Measurements from ENCODE around the gene RNU5D-1.
A peak's percentile ranks its signal among the peaks of the same experiment; 100 is the strongest.
"Not testable (repeated sequence)": the region's sequence is repeated elsewhere in the genome, so short reads cannot be mapped to it uniquely, and the experiment has no call there.

Gene RNU5D-1

DNA sequence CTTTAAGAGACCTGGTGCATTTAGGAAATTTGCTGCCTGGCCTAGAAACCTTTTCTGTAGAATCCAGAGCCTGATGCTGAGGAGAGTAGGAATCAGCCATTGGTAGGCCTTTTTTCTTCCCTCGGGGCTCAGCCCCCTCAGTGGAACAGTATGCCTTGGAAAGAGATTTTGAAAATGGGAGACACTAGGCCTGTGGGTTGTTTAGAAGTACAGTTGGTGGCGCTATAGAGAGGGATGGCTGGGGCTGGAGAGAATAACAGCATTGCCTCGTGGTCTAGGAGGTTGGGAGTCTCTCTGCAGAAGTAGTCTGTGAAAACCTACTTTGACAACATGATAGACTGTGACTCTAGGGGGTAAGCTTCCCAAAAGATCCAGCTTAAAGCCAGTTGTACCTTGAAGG is 16.9 kb upstream of the RNU5D-1 start:
- 87% methylated on average over 2 of the region's 3 CpGs for WGBS (ENCODE audit: insufficient coverage)
- ChIA-PET POLR2A (interaction anchor here (0.5 to 1.0 kb wide), 2 partner anchors 27 to 52 kb away, joined by 4 read pairs; partner anchors contain the start of gene PLK3), CTCF (interaction anchor here (0.8 to 1.8 kb wide), 7 partner anchors 11 to 558 kb away, joined by 3 to 6 read pairs (median 4); partner anchors contain the start of gene RNU5D-1)
- H3K27me3 ChIP-seq (replicated peaks in 2 of 5; ENCODE audit: control insufficient read depth in 4 of 5, insufficient read depth in 5 of 5, low read length in 4 of 5) = no peaks in the 10 kb centered on the region
- no peaks in the 10 kb centered on the region for H3K4me1 ChIP-seq (ENCODE audit: control extremely low read depth in 1 of 4, control insufficient read depth in 4 of 4, insufficient read depth in 4 of 4, low read length in 3 of 4)
- no peaks in the 10 kb centered on the region for H3K9me3 ChIP-seq (ENCODE audit: control extremely low read depth in 1 of 5, control insufficient read depth in 4 of 5, insufficient read depth in 2 of 5, low read depth in 1 of 5, low read length in 4 of 5)
- peaks cover 5 to 56% (median 14%) of the 10 kb centered on the region in 4 experiments for H3K36me3 ChIP-seq (ENCODE audit: control insufficient read depth in 4 of 4, insufficient read depth in 4 of 4, low read length in 3 of 4)
- no peak overlapping the region for H3K4me3 ChIP-seq (ENCODE audit: control insufficient read depth in 1 of 7, extremely low read depth in 1 of 7, insufficient read depth in 4 of 7, low read depth in 2 of 7, low read length in 6 of 7)
- no peak overlapping the region for H3K27ac ChIP-seq (ENCODE audit: insufficient read depth in 1 of 2, low read depth in 1 of 2, low read length in 2 of 2, poor library complexity in 1 of 2, severe bottlenecking in 2 of 2)
- no peak for DNase-seq

DNA sequence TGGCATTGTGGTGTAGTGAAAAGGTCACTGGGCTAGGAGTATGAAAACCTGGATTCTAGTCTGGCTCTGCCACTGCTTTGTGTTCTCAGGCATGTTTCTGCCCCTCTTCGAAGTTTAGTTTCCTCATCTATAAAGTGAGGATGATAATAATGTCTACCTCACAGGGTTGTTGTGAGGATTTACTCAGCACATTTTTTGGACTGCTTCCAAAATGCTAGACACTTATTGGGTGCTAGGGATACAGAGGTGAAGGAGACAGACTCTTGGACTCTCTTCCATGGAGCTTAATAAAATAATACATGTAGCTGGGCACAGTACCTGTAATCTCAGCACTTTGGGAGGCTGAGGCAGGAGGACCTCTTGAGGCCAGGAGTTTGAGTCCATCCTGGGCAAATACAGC is 12.2 kb upstream of the RNU5D-1 start:
- ChIA-PET CTCF (interaction anchor here (0.9 to 2.3 kb wide), 3 partner anchors 12 to 42 kb away, joined by 3 to 7 read pairs (median 4); partner anchors contain the start of gene RNU5D-1), POLR2A (interaction anchor here (1.3 to 2.2 kb wide), 2 partner anchors 12 to 21 kb away, joined by 8 read pairs; partner anchors contain the start of gene RNU5D-1)
- peaks cover 0 to 38% (median 5%) of the 10 kb centered on the region in 4 experiments for H3K36me3 ChIP-seq (ENCODE audit: control insufficient read depth in 4 of 4, insufficient read depth in 4 of 4, low read length in 3 of 4)
- DNase-seq = no peak
- H3K27ac ChIP-seq (ENCODE audit: insufficient read depth in 1 of 2, low read depth in 1 of 2, low read length in 2 of 2, poor library complexity in 1 of 2, severe bottlenecking in 2 of 2) = peak overlapping the region in 1 of 2 experiments; percentile 32
- H3K4me3 ChIP-seq (ENCODE audit: control insufficient read depth in 1 of 7, extremely low read depth in 1 of 7, insufficient read depth in 4 of 7, low read depth in 2 of 7, low read length in 6 of 7) = no peak overlapping the region
- H3K9me3 ChIP-seq (ENCODE audit: control extremely low read depth in 1 of 5, control insufficient read depth in 4 of 5, insufficient read depth in 2 of 5, low read depth in 1 of 5, low read length in 4 of 5) = no peaks in the 10 kb centered on the region
- H3K4me1 ChIP-seq (ENCODE audit: control extremely low read depth in 1 of 4, control insufficient read depth in 4 of 4, insufficient read depth in 4 of 4, low read length in 3 of 4) = peaks cover 9 to 17% (median 13%) of the 10 kb centered on the region in 4 experiments
- no CpG with 5 or more reads among the region's 1 CpG for WGBS (ENCODE audit: insufficient coverage)
- no peaks in the 10 kb centered on the region for H3K27me3 ChIP-seq (replicated peaks in 2 of 5; ENCODE audit: control insufficient read depth in 4 of 5, insufficient read depth in 5 of 5, low read length in 4 of 5)

DNA sequence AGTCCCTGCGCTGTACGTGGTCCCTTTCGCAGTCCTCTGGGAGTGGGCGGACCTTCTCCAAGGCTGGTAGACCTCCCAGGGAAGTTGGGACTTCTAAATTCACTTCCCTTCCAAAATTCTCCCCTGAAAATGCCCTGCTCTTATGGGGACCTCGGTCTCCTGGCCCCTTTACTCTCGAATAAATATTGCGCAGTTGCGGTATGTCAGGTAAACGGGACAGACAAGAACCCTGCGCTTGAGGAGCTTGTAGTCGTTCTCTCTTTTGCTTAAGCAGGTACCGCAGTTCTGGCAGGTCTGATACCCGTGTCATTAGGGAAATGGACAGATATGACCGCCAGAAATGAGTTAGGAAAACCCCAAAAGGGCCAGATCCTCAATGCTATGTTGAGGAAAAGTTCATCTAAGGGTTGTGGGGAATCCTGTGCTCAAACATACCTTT is 9.2 kb upstream of the RNU5D-1 start:
- POLR2A ChIA-PET = interaction anchor here (1.0 to 1.9 kb wide), 2 partner anchors 9 to 19 kb away, joined by 4 to 12 read pairs; partner anchors contain the start of gene RNU5D-1
- Histone ChIP-seq H3K4me3 (ENCODE audit: control insufficient read depth in 1 of 7, extremely low read depth in 1 of 7, insufficient read depth in 4 of 7, low read depth in 2 of 7, low read length in 6 of 7) (peak overlapping the region; percentile 68 to 95 (median 88)), H3K27me3 (replicated peaks in 2 of 5; ENCODE audit: control insufficient read depth in 4 of 5, insufficient read depth in 5 of 5, low read length in 4 of 5) (no peaks in the 10 kb centered on the region), H3K4me1 (ENCODE audit: control extremely low read depth in 1 of 4, control insufficient read depth in 4 of 4, insufficient read depth in 4 of 4, low read length in 3 of 4) (peaks cover 9 to 17% (median 13%) of the 10 kb centered on the region in 4 experiments), H3K27ac (ENCODE audit: insufficient read depth in 1 of 2, low read depth in 1 of 2, low read length in 2 of 2, poor library complexity in 1 of 2, severe bottlenecking in 2 of 2) (peak overlapping the region in 1 of 2 experiments; percentile 91), H3K36me3 (ENCODE audit: control insufficient read depth in 4 of 4, insufficient read depth in 4 of 4, low read length in 3 of 4) (peaks cover 0 to 16% (median 2%) of the 10 kb centered on the region in 4 experiments), H3K9me3 (ENCODE audit: control extremely low read depth in 1 of 5, control insufficient read depth in 4 of 5, insufficient read depth in 2 of 5, low read depth in 1 of 5, low read length in 4 of 5) (no peaks in the 10 kb centered on the region)
- CTCF ChIA-PET = interaction anchor here (1.0 kb wide), 1 partner anchor 12 kb away, joined by 3 read pairs; no protein-coding TSS in a partner anchor
- 6% methylated on average over 12 of the region's 14 CpGs for WGBS (ENCODE audit: insufficient coverage)
- no peak for DNase-seq

- Histone ChIP-seq H3K27me3 (replicated peaks in 2 of 5; ENCODE audit: control insufficient read depth in 4 of 5, insufficient read depth in 5 of 5, low read length in 4 of 5) (no peaks in the 10 kb centered on the region), H3K36me3 (ENCODE audit: control insufficient read depth in 4 of 4, insufficient read depth in 4 of 4, low read length in 3 of 4) (peaks cover 0 to 15% (median 2%) of the 10 kb centered on the region in 4 experiments), H3K4me1 (ENCODE audit: control extremely low read depth in 1 of 4, control insufficient read depth in 4 of 4, insufficient read depth in 4 of 4, low read length in 3 of 4) (peaks cover 9 to 17% (median 13%) of the 10 kb centered on the region in 4 experiments), H3K4me3 (ENCODE audit: control insufficient read depth in 1 of 7, extremely low read depth in 1 of 7, insufficient read depth in 4 of 7, low read depth in 2 of 7, low read length in 6 of 7) (peak within 1 kb of the TSS; percentile 68 to 95 (median 88)), H3K27ac (ENCODE audit: insufficient read depth in 1 of 2, low read depth in 1 of 2, low read length in 2 of 2, poor library complexity in 1 of 2, severe bottlenecking in 2 of 2) (peak within 1 kb of the TSS; percentile 76 to 91), H3K9me3 (ENCODE audit: control extremely low read depth in 1 of 5, control insufficient read depth in 4 of 5, insufficient read depth in 2 of 5, low read depth in 1 of 5, low read length in 4 of 5) (no peaks in the 10 kb centered on the region)
- ChIA-PET POLR2A (interaction anchor here (1.0 to 1.9 kb wide), 2 partner anchors 8 to 18 kb away, joined by 4 to 12 read pairs; partner anchors contain the start of gene RNU5D-1), CTCF (interaction anchor here (0.6 to 1.2 kb wide), 3 partner anchors 13 to 248 kb away, joined by 3 to 4 read pairs (median 3); no protein-coding TSS in a partner anchor)
- 0% methylated on average over 48 of the region's 57 CpGs for WGBS (ENCODE audit: insufficient coverage)
- DNase-seq = peak; percentile 97 to 99 (median 98)
Observed at GRCh38 chr1:44739307-44740178, 8.6 kb upstream of the RNU5D-1 start, which contains the start of gene KIF2C. Gene KIF2C, plus strand, starts transcription at chr1:44739837. Its CDS starts 96 bp downstream, at chr1:44739933.

GRCh38 chr1:44738953-44739306 is 8.0 kb upstream of the RNU5D-1 start:
- no CpG with 5 or more reads among the region's 1 CpG for WGBS (ENCODE audit: insufficient coverage)
- ChIA-PET CTCF (interaction anchor here (1.2 kb wide), 1 partner anchor 58 kb away, joined by 4 read pairs; no protein-coding TSS in a partner anchor), POLR2A (interaction anchor here (1.9 kb wide), 1 partner anchor 8 kb away, joined by 12 read pairs; the partner anchor contains the start of gene RNU5D-1)
- H3K27ac ChIP-seq (ENCODE audit: insufficient read depth in 1 of 2, low read depth in 1 of 2, low read length in 2 of 2, poor library complexity in 1 of 2, severe bottlenecking in 2 of 2) = peak overlapping the region; percentile 76 to 91
- not testable (repeated sequence) for H3K27me3 ChIP-seq (replicated peaks in 2 of 5; ENCODE audit: control insufficient read depth in 4 of 5, insufficient read depth in 5 of 5, low read length in 4 of 5); H3K9me3 ChIP-seq (ENCODE audit: control extremely low read depth in 1 of 5, control insufficient read depth in 4 of 5, insufficient read depth in 2 of 5, low read depth in 1 of 5, low read length in 4 of 5); H3K36me3 ChIP-seq (ENCODE audit: control insufficient read depth in 4 of 4, insufficient read depth in 4 of 4, low read length in 3 of 4); DNase-seq
- H3K4me1 ChIP-seq (ENCODE audit: control extremely low read depth in 1 of 4, control insufficient read depth in 4 of 4, insufficient read depth in 4 of 4, low read length in 3 of 4) = peaks cover 9 to 17% (median 13%) of the 10 kb centered on the region in 4 experiments
- peak overlapping the region in 6 of 7 experiments; percentile 74 to 95 (median 88) for H3K4me3 ChIP-seq (ENCODE audit: control insufficient read depth in 1 of 7, extremely low read depth in 1 of 7, insufficient read depth in 4 of 7, low read depth in 2 of 7, low read length in 6 of 7)

DNA sequence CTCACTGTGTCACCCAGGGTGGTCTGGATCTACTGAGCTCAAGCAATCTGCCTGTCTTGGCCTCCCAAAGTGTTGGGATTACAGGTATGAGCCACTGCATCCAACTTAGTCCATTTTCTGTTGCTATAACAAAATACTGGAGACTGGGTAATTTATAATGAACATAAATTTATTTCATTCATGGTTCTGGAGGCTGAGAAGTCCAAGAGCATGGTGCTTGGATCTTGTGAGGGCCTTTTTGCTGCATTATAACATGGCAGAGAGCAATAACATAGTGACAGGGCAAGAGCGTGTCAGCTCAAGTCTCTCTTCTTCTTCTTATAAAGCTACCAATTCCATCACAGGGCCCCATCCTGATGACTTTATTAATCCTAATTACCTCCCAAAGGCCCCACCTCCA is 5.0 kb upstream of the RNU5D-1 start:
- no CpG with 5 or more reads among the region's 1 CpG for WGBS (ENCODE audit: insufficient coverage)
- no peak overlapping the region for H3K4me3 ChIP-seq (ENCODE audit: control insufficient read depth in 1 of 7, extremely low read depth in 1 of 7, insufficient read depth in 4 of 7, low read depth in 2 of 7, low read length in 6 of 7)
- no peak for DNase-seq
- H3K36me3 ChIP-seq (ENCODE audit: control insufficient read depth in 4 of 4, insufficient read depth in 4 of 4, low read length in 3 of 4) = no peaks in the 10 kb centered on the region
- ChIA-PET CTCF (interaction anchor here (0.8 kb wide), 1 partner anchor 40 kb away, joined by 4 read pairs; the partner anchor contains the start of gene RPS8), POLR2A (no interaction called here)
- peaks cover 10 to 24% (median 16%) of the 10 kb centered on the region in 4 experiments for H3K4me1 ChIP-seq (ENCODE audit: control extremely low read depth in 1 of 4, control insufficient read depth in 4 of 4, insufficient read depth in 4 of 4, low read length in 3 of 4)
- H3K27ac ChIP-seq (ENCODE audit: insufficient read depth in 1 of 2, low read depth in 1 of 2, low read length in 2 of 2, poor library complexity in 1 of 2, severe bottlenecking in 2 of 2) = no peak overlapping the region
- no peaks in the 10 kb centered on the region for H3K27me3 ChIP-seq (replicated peaks in 2 of 5; ENCODE audit: control insufficient read depth in 4 of 5, insufficient read depth in 5 of 5, low read length in 4 of 5)
- no peaks in the 10 kb centered on the region for H3K9me3 ChIP-seq (ENCODE audit: control extremely low read depth in 1 of 5, control insufficient read depth in 4 of 5, insufficient read depth in 2 of 5, low read depth in 1 of 5, low read length in 4 of 5)
